HEK293 (cell line): Measurements from ENCODE around the gene RNF217.

ENCODE experiments used
- CTCF ChIA-PET: fragments of 350-600 bp; formaldehyde crosslinking; extraction: SDS; loops from one replicate; lab custom pipeline; 2021; ENCODE audit warnings: antibody characterized with exemption; lab: Yijun Ruan, JAX
- POLR2A ChIA-PET: fragments of 300-600 bp; formaldehyde crosslinking; extraction: SDS; loops from one replicate; lab custom pipeline; 2020; ENCODE audit warnings: antibody characterized with exemption, inconsistent platforms; lab: Yijun Ruan, JAX
- H3K27ac ChIP-seq: fragments of 200-500 bp; sonication (Bioruptor generic); 2 replicates; pipeline ENCODE4 v1.5.1; 2014; ENCODE audit warnings: low read depth, low read length, control low read depth, inconsistent platforms; ENCODE audit errors: extremely low read depth
- H3K36me3 ChIP-seq, 2 experiments: fragments of 200-500 bp in 1 of 2; sonication (Bioruptor generic) in 1 of 2; 1 replicate in 1 of 2; 2 replicates in 1 of 2; pipeline ENCODE4 v1.5.1; 2014 to 2017; ENCODE audit warnings: inconsistent platforms in 2 of 2, low read length in 2 of 2; ENCODE audit not compliant: control insufficient read depth in 2 of 2, insufficient read depth in 1 of 2
- H3K4me1 ChIP-seq: fragments of 200-500 bp; sonication (Bioruptor generic); 2 replicates; pipeline ENCODE4 v1.5.1; 2014; ENCODE audit warnings: mild to moderate bottlenecking, low read length, inconsistent platforms; ENCODE audit not compliant: control insufficient read depth, insufficient read depth
- H3K4me3 ChIP-seq: 2 replicates; pipeline ENCODE4 v1.5.1; 2011; ENCODE audit warnings: low read depth, mild to moderate bottlenecking, control low read depth, low read length, moderate library complexity
- H3K9me3 ChIP-seq: fragments of 200-500 bp; sonication (Bioruptor generic); 2 replicates; pipeline ENCODE4 v1.5.1; 2014; ENCODE audit warnings: low read depth, low read length, inconsistent platforms; ENCODE audit not compliant: control insufficient read depth, insufficient read depth
- ELK4 ChIP-seq: IDR thresholded peaks from 2 replicates; pipeline ENCODE4 v1.6.1; 2011; ENCODE audit warnings: mild to moderate bottlenecking, low read depth, low read length, borderline replicate concordance
- FEZF1 ChIP-seq: fragments of 450-650 bp; formaldehyde crosslinking; IDR thresholded peaks from 2 replicates; pipeline ENCODE4 v1.5.1; 2016; ENCODE audit warnings: missing biosample characterization, missing genetic modification characterization
- GLIS2 ChIP-seq: fragments of 450-650 bp; formaldehyde crosslinking; IDR thresholded peaks from 2 replicates; pipeline ENCODE4 v1.5.1; 2016; ENCODE audit warnings: missing biosample characterization, missing genetic modification characterization
- MZF1 ChIP-seq: fragments of 450-650 bp; formaldehyde crosslinking; IDR thresholded peaks from 2 replicates; pipeline ENCODE4 v1.5.1; 2017; ENCODE audit warnings: missing biosample characterization, missing genetic modification characterization, borderline replicate concordance
- PBX3 ChIP-seq: sonication (generic); formaldehyde crosslinking; IDR thresholded peaks from 2 replicates; pipeline ENCODE4 v1.8.1; 2022; ENCODE audit warnings: mild to moderate bottlenecking, moderate library complexity, missing genetic modification reagents
- PRDM6 ChIP-seq: fragments of 450-650 bp; formaldehyde crosslinking; IDR thresholded peaks from 2 replicates; pipeline ENCODE4 v1.5.1; 2017; ENCODE audit warnings: missing biosample characterization, missing genetic modification characterization
- TRIM28 ChIP-seq: IDR thresholded peaks from 2 replicates; pipeline ENCODE4 v1.6.1; 2011; ENCODE audit warnings: low read length, control low read depth, borderline replicate concordance
- ZBTB7A ChIP-seq: fragments of 450-650 bp; formaldehyde crosslinking; IDR thresholded peaks from 2 replicates; pipeline ENCODE4 v1.5.1; 2016; ENCODE audit warnings: low read depth, missing biosample characterization, missing genetic modification characterization
- ZNF555 ChIP-seq: fragments of 450-650 bp; formaldehyde crosslinking; conservative IDR thresholded peaks from 2 replicates; pipeline ENCODE4 v1.5.1; 2017; ENCODE audit warnings: missing biosample characterization, mild to moderate bottlenecking, missing genetic modification characterization, inconsistent platforms
- ZNF664 ChIP-seq: fragments of 450-650 bp; formaldehyde crosslinking; IDR thresholded peaks from 2 replicates; pipeline ENCODE4 v1.5.1; 2016; ENCODE audit warnings: missing biosample characterization, missing genetic modification characterization
- ZNF707 ChIP-seq: fragments of 450-650 bp; formaldehyde crosslinking; IDR thresholded peaks from 2 replicates; pipeline ENCODE4 v1.5.1; 2016; ENCODE audit warnings: missing biosample characterization, missing genetic modification characterization

The RNF217 gene

GRCh38 chr6:125050663-125051318 lies 88.6 kb downstream of the RNF217 start (continued):
- TF ChIP-seq FEZF1 (peak; percentile 97), ELK4 (no peak), GLIS2 (tag by site-specific recombination) (no peak), PRDM6 (tag by site-specific recombination) (peak; percentile 100)

- H3K9me3 ChIP-seq, result no peaks in the 10 kb centered on the region
- H3K4me1 ChIP-seq, result peaks cover 45% of the 10 kb centered on the region
- no peak overlapping the region for H3K4me3 ChIP-seq
- no peaks in the 10 kb centered on the region for H3K36me3 ChIP-seq
- TF ChIP-seq PRDM6 (tag by site-specific recombination), result peak; percentile 61
- TF ChIP-seq ZNF664 (tag by site-specific recombination), result peak; percentile 68
- TF ChIP-seq ZNF707, result no peak
- TF ChIP-seq PBX3, result no peak
- ChIA-PET CTCF (interaction anchor here (1.2 kb wide), 1 partner anchor 13 kb away, joined by 3 read pairs; no protein-coding TSS in a partner anchor), POLR2A (no interaction called here)
- no peak overlapping the region for H3K27ac ChIP-seq
Observed at GRCh38 chr6:125053809-125054208, 91.6 kb downstream of the RNF217 start.

- Histone ChIP-seq H3K27ac (no peak overlapping the region), H3K9me3 (no peaks in the 10 kb centered on the region), H3K36me3 (no peaks in the 10 kb centered on the region), H3K4me1 (peaks cover 43% of the 10 kb centered on the region), H3K4me3 (no peak overlapping the region)
- TF ChIP-seq ZBTB7A (tag by site-specific recombination), result no peak
- TF ChIP-seq TRIM28, result 0 out of 2 replicates have a peak, but pooled peaks have one; percentile 13
- TF ChIP-seq ZNF555 (tag by site-specific recombination), result no peak
- TF ChIP-seq MZF1 (tag by site-specific recombination), result 0 out of 2 replicates have a peak, but pooled peaks have one; percentile 12
- ChIA-PET CTCF (interaction anchor here (1.2 kb wide), 1 partner anchor 12 kb away, joined by 3 read pairs; no protein-coding TSS in a partner anchor), POLR2A (no interaction called here)
Observed at GRCh38 chr6:125054331-125054730, 92.1 kb downstream of the RNF217 start.
